Measurements from ENCODE around the gene IDS.

IDS gene

DNA sequence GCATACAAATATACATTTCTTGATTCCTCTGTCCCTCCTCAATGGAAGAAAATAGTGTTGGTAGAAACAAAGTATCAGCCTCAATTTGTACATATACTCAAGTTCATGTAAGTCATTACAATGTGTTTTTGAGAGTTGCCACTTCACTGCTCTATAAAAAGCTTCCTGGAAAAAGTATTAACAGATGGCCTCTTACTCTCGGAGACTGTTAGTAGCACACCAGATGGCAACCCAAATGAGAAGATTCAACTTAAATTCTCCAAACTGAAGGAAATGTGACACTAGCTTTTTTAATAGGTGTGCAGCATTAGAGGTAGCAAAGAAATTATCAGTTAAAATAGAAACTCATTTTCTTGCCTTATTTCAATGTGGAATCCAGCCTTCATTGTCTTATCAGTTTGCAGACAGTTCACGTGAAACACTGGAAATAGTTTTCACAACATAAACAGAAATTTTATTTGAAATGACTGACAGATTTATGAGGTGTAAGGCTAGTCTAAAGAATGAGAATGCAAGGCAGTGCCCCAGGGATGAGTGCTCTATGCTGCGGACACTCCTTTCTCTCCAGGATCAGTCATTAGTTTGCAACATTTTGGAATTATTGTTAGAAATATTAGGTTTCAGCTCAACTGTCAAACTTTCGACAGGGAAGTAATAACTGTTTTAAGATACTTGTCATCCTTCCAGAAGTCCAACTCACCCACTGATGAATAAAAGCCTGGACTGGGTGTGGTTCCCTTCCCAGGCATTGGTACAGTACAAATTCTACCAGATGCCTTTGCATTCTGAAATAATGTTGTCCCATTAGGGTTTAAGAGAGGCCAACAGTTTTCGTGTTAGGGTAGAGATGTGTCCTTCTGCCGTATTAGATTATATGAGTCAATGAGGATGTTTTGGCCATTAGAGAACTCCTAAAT is 50.9 kb downstream of the IDS start:
- DNase-seq, result no peak

DNA sequence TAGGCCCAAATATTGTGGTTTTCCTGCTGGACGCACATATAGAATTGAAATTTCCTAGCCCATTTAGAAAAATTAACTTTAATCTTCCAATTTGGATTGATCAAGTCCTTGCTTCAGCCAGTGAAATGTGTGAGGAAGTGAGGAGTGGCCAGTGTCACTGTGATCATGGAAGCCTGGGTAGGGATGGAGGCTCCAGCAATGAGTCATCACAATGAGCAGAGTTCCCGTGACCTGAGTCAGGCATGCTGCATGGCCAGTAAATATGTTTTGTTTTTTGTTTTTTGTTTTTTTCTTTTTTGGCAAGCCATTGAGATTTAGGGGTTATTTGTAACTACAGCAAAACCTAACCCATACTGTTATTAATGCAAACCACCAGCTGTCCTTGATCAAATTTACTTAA is 52.1 kb downstream of the IDS start:
- no peak for DNase-seq

DNA sequence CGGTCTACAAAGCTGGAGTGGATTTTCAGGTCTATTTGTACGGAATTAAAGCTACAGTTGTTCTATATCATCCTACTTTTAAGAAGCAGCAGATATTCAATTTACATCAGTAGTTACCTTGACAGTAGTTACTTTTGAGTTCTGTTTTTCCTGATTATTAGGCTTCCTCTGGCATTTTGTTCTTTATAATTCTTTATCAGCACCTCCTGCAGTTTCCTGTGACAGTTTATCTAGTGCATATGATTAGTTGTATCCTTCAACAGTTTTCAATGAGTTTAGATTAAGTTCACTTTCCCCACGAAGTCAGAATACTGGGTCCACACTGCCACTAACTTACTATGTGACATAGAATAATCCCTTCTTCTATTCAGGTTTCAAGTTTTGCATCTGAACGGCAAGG is 71.7 kb downstream of the IDS start:
- DNase-seq, result no peak

DNA sequence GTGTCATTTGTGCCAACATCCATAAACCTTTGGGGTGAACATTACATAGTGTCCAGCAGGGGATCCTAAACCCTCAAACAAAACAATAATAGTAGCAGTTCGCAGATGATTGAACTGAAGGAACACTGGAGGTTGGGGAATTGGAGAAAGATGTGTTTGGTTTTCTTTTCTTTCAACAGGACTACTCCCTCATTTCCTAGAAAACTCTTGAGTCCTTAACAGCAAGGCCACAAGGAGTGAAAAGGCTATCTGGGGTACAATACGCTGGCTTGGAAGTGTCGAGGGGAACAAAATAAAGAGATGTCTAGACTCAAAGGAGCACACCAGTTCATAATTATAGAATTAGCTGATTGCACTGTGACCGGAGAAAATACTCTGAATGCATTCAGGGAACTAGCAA is 72.1 kb downstream of the IDS start:
- DNase-seq, result no peak

All from SHP77 (cell line).